Measurements from ENCODE around the gene ABCB6.
"Not testable (repeated sequence)": the region's sequence is repeated elsewhere in the genome, so short reads cannot be mapped to it uniquely, and the experiment has no call there.

Gene ABCB6

DNA sequence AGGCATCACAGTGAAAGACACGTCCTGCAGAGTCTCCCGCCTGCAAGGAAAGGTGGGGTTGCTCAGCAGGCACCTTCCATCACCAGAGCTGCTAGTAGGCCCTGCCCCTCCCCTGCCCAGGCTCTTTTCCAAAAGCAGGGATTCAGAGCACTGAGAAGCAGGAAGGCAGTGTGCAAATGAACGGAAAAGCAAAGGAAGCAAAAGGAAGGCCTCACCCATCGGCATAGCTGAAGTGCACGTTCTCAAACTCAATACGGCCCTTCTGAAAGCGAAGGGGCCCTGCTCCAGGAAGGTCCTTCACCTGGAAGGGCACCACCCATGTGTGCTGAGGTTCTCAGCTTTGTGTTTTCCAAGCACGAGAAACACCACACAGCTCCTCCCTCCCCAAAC lies 5.7 kb downstream of the ABCB6 start:
- DNase-seq, result no peak

GRCh38 chr2:219210886-219211362 lies 7.8 kb downstream of the ABCB6 start:
- DNase-seq, result no peak

- DNase-seq, result no peak
Measured at GRCh38 chr2:219210196-219210885, 8.4 kb downstream of the ABCB6 start.

DNA sequence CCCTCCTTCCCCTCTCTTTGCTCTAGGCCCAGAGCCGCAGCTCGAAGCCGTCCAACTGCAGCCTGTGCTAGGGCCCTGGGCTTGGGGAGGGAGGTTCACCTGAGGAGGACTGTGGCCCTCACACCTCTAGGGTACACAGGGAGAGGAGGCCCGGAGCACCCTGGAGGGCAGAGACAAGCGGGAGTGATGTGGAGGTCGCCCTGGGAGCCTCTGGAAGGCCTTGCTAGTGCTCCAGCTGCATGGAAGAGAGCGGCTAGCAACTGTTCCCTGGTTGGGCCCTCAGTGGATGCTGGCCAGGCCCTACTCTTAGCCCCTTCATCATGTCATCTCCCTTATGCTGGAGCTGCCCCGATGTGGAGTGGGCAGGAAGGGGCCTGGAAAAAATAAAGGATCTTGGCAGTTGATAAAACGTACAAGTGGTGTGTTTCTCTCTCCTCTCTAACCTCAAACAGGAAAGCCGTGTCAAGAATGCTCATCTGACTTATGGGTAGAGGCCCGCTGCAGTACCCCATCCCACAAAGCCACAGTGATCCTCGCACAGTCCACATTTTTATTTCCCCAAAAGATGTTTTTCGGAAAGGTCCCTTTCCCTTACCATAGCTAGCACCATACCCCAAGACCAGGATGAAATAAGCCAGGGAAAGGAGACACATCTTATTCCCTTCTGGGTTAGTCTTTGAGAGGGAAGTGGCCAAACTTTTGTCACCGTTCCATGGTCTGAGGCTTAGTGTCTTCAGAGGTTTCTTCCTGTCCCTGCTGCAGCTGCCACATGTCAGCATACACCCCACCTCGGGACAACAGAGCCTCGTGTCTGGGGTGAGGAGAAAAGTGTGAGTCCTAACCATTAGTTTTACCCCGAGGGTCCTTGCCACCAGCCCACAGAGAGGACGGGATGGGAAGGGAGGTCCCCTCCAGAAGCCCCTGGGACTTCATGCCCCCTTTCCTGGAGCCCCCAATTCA lies 9.2 kb downstream of the ABCB6 start:
- DNase-seq, result no peak

- no peak for DNase-seq
Measured at GRCh38 chr2:219207884-219208740, 10.6 kb downstream of the ABCB6 start.

DNA sequence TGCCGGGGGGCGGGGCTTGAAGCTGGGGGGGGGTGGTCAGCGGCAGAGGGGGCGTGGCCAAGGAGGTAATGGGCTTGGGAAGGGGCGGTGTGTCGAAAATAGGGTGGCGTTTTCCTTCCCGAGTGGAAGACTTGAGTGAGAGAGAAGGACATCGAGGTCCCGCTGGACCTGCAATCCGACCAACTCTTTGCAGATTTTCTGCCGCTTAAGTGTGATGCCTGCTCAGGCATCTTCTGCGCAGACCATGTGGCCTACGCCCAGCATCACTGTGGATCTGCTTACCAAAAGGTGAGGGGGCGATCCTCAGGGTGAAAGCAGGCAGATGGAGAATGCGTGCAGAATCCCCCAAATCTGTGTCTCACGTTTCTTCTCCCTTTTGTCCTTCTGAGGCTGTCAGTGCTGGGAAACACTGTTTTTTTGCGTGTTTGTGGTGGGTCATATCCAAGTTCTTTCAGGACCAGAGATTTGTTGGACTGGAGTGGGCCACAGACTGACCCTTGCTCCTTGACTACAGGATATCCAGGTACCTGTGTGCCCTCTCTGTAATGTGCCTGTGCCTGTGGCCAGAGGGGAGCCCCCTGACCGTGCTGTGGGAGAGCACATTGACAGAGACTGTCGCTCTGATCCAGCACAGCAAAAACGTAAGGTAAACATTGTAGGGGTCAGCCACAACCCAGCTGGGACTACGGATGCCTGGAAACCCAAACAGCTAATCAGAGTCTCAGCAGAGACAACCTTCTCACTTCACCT lies 11.4 kb downstream of the ABCB6 start:
- no peak for DNase-seq

- DNase-seq, result peak; percentile 94 to 96
Measured at GRCh38 chr2:219206328-219207133, 12.2 kb downstream of the ABCB6 start, which contains the start of gene ZFAND2B. Gene ZFAND2B (plus strand): TSS chr2:219206782. CDS start chr2:219206988, 206 bp downstream.

- no peak for DNase-seq
Measured at GRCh38 chr2:219205981-219206327, 12.8 kb downstream of the ABCB6 start.

DNA sequence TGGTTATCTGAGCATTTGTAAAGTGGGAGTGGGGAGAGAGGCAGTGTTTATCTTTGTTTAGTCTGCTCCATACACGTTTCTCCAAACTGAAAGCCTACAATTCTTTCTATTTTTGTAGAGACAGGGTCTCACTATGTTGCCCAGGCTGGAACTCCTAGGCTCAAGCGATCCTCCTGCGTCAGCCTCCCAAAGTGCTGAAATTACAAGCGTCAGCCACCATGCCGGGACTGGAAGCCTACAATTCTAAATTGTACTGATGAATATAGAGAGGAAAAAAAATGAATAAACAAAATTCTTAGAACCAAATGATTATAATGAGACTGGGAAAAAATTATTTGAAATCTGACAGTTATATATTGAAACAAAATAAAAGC lies 13.6 kb downstream of the ABCB6 start:
- no peak for DNase-seq

DNA sequence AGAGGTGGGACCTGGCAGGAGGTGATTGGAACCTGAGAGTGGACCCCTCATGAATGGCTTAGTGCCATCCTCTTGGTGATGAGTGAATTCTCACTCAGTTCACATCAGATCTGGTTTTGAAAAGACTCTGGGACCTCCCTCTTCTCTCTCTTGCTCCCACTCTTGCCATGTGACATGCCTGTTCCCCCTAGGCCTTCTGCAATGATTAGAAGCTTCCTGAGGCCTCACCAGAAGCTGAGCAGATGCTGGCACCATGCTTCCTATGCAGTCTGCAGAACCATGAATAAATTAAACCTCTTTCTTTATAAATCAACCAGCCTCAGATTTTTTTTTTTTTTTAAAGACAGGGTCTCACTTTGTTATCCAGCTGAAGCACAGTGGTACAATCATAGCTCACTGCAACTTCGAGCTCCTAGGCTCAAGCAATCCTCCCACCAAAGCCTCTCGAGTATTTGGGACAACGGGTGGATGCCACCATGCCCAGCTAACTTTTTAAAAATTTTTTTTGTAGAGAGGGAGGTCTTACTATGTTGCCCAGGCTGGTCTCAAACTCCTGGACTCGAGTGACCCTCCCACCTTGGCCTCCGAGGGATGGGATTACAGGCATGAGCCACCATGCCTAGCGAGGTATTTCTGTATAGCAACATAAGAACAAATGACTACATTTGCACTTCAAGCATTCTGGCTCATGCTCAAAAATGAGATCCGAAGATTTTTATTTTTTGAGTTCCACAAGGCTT lies 14.2 kb downstream of the ABCB6 start:
- no peak for DNase-seq

DNA sequence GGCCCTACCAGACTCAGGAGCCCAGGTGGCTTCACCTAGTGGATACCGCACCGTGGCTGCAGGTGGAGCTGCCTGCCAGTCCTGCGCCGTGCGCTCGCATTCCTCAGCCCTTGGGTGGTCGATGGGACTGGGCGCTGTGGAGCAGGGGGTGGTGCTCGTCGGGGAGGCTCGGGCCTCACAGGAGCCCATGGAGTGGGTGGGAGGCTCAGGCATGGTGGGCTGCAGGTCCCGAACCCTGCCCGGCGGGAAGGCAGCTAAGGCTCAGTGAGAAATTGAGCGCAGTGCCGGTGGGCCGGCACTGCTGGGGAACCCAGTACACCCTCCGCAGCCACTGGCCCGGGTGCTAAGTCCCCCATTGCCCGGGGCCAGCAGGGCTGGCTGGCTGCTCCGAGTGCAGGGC lies 17.4 kb downstream of the ABCB6 start:
- DNase-seq, result not testable (repeated sequence)

GRCh38 chr2:219200502-219201326 lies 18.0 kb downstream of the ABCB6 start:
- not testable (repeated sequence) for DNase-seq

DNA sequence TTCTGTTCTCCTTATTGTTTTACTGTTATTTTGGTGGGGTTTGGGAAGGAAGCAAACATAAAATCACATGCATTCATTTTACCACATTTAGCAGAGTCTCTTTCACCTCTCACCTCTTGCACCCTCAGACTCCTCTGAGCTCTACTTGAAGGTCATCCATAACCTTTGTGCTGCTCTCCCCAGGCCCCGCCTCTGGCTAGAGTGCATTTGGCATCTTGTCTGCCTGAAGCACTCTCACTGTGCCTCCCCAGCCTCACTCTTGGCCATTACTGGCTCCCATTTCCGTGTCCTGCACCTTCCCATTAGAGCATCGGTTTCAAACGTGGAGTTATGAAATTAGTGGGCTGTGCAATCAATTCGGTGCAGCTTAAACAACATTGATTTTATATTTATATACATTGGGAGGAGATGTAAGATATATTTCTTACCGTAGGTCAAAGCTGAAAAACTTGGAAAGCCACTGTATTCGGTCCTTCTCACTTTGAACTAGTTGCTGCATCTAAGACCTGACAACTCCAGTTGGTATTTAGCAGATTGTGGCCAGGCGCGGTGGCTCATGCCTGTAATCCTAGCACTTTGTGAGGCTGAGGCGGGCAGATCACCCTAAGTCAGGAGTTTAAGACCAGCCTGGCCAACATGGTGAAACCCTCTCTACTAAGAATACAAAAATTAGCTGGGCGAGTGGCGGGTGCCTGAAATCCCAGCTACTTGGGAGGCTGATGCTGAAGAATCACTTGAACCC lies 19.1 kb downstream of the ABCB6 start:
- DNase-seq, result no peak

- no peak for DNase-seq
Measured at GRCh38 chr2:219198974-219199373, 19.8 kb downstream of the ABCB6 start.

- DNase-seq, result no peak
Measured at GRCh38 chr2:219197388-219197787, 21.4 kb downstream of the ABCB6 start.

DNA sequence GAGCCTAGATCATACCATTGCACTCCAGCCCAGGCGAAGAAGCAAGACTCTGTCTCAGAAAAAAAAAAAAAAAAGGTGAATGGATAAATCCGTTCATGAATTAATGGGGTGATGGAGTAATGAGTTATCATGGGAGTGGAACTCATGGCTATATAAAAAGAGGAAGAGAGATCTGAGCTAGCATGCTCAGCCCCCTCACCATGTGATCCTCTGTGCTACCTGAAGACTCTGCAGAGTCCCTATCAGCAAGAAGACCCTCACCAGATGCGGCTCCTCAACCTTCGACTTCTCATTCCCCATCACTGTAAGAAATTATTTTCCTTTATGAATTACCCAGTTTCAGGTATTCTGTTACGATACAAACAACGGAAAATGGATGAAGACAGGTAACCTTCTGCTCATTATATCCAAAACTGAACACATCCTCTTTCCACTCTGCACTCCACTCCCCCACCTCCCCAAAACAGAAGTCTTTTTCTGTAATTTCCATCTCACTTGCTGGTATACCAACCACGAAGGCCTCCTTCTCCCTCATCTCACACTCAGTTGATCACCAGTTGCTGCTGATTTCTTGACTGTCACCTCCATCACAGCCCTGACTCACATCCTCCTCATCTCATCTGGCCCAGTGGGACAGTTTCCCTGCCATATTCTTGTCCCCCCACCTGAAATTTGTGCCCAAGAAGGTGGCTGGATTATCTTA lies 31.9 kb downstream of the ABCB6 start:
- DNase-seq, result no peak

- DNase-seq, result no peak
Measured at GRCh38 chr2:219184121-219184520, 34.6 kb downstream of the ABCB6 start.

DNA sequence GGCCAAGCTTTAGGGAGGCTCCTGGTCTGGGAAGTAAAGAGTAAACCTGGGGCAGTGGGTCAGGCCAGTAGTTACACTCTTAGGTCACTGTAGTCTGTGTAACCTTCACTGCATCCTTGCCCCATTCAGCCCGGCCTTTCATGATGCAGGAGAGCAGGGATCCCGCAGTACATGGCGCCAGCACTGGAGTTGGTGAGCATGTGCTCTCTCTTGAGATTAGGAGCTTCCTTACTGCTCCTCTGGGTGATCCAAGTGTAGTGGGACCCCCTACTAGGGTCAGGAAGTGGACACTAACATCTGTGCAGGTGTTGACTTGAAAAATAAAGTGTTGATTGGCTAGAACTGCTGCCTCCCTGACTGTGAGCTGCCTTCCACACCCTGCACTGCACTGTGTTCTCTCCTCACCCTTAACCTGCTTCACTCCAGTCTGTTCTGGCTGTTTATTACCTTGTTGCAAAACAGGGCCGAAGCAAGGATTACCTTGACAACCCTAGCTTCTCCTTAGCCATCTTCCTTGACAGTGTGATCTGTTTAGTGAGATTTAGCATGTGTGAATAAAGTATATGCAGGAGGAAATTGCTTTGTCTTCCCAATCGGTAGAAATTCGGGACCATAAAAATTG lies 35.5 kb downstream of the ABCB6 start:
- DNase-seq, result no peak
